CD14-positive monocyte (primary cell): ENCODE results near the gene SPRTN. TPM values are rescaled to one million over a fixed set of nuclear protein-coding genes. Genes with fewer than 3 reads are reported as not detected.

ENCODE experiments used
- DNase-seq, 3 donors: peaks; one replicate each; pipeline ENCODE4 v3.0.0-alpha.2; 2011 to 2022
- H2AFZ ChIP-seq: 2 replicates; pipeline ENCODE4 v1.6.0; 2012; ENCODE audit warnings: mild to moderate bottlenecking, low read depth, low read length, inconsistent platforms; ENCODE audit not compliant: insufficient read depth, poor library complexity, severe bottlenecking
- H3K27ac ChIP-seq, 2 donors: 1 replicate in 1 of 2; 2 replicates in 1 of 2; pipeline ENCODE4 v1.5.1; 2012 to 2013; ENCODE audit warnings: low read length in 2 of 2, control low read depth in 1 of 2, inconsistent platforms in 1 of 2, low read depth in 1 of 2, mild to moderate bottlenecking in 1 of 2
- H3K27me3 ChIP-seq, 2 donors: one replicate each; pipeline versions ENCODE4 v1.6.0 to v1.6.1; 2011 to 2013; ENCODE audit warnings: low read length in 2 of 2; ENCODE audit not compliant: control insufficient read depth in 2 of 2, insufficient read depth in 2 of 2
- H3K36me3 ChIP-seq, 2 donors: replicated peaks in 1 of 2; 1 replicate in 1 of 2; 2 replicates in 1 of 2; pipeline versions ENCODE4 v1.5.1 to v1.6.1; 2012 to 2013; ENCODE audit warnings: low read length in 2 of 2, control low read depth in 1 of 2, inconsistent platforms in 1 of 2, mild to moderate bottlenecking in 1 of 2; ENCODE audit not compliant: insufficient read depth in 2 of 2, control insufficient read depth in 1 of 2
- H3K4me1 ChIP-seq, 2 donors: 1 replicate in 1 of 2; 2 replicates in 1 of 2; pipeline versions ENCODE4 v1.5.1 to v1.6.1; 2012 to 2013; ENCODE audit warnings: low read length in 2 of 2, control low read depth in 1 of 2, inconsistent platforms in 1 of 2, mild to moderate bottlenecking in 1 of 2, moderate library complexity in 1 of 2; ENCODE audit not compliant: insufficient read depth in 2 of 2, control insufficient read depth in 1 of 2
- H3K4me2 ChIP-seq: replicated peaks from 2 replicates; pipeline ENCODE3; 2012; ENCODE audit warnings: low read length, moderate library complexity, mild to moderate bottlenecking; ENCODE audit not compliant: poor library complexity, severe bottlenecking; ENCODE audit errors: extremely low read depth
- H3K4me3 ChIP-seq, 3 experiments: fragments of 200-600 bp in 1 of 3; sonication (generic) in 1 of 3; replicated peaks in 1 of 3; 1 replicate in 2 of 3; 2 replicates in 1 of 3; pipeline ENCODE4 v1.5.1; 2011 to 2013; ENCODE audit warnings: low read length in 3 of 3, mild to moderate bottlenecking in 3 of 3, control low read depth in 2 of 3, low read depth in 2 of 3, inconsistent platforms in 1 of 3, moderate library complexity in 1 of 3
- H3K79me2 ChIP-seq: 2 replicates; pipeline ENCODE4 v1.6.0; 2012; ENCODE audit warnings: mild to moderate bottlenecking, control low read depth, inconsistent platforms, low read length, moderate library complexity; ENCODE audit not compliant: insufficient read depth
- H3K9ac ChIP-seq: 2 replicates; pipeline ENCODE4 v1.6.0; 2017; ENCODE audit warnings: low read length, mild to moderate bottlenecking; ENCODE audit not compliant: insufficient read depth, poor library complexity, severe bottlenecking
- H3K9me3 ChIP-seq, 2 donors: replicated peaks in 1 of 2; 1 replicate in 1 of 2; 2 replicates in 1 of 2; pipeline versions ENCODE4 v1.5.1 to v1.6.1; 2012 to 2013; ENCODE audit warnings: low read length in 2 of 2, control low read depth in 1 of 2; ENCODE audit not compliant: control insufficient read depth in 1 of 2, insufficient read depth in 1 of 2
- H4K20me1 ChIP-seq: 2 replicates; pipeline ENCODE4 v1.6.0; 2012; ENCODE audit warnings: mild to moderate bottlenecking, low read length, control low read depth, moderate library complexity; ENCODE audit not compliant: insufficient read depth
- H3K27ac Mint-ChIP-seq, 7 donors: one replicate each; pipeline ENCODE4 v1.8.0; 2020; ENCODE audit warnings: mild to moderate bottlenecking in 7 of 7, mixed read lengths in 7 of 7, moderate library complexity in 6 of 7, inconsistent platforms in 2 of 7
- H3K27me3 Mint-ChIP-seq, 3 donors: one replicate each; pipeline ENCODE4 v1.8.0; 2021 to 2022; ENCODE audit warnings: low read depth in 3 of 3, mild to moderate bottlenecking in 3 of 3, mixed read lengths in 3 of 3, moderate library complexity in 3 of 3, inconsistent platforms in 1 of 3
- H3K36me3 Mint-ChIP-seq, 2 donors: one replicate each; pipeline ENCODE4 v1.8.0; 2020; ENCODE audit warnings: mixed read lengths in 2 of 2, inconsistent platforms in 1 of 2, mild to moderate bottlenecking in 1 of 2
- H3K4me1 Mint-ChIP-seq: one replicate; pipeline ENCODE4 v1.8.0; 2020; ENCODE audit warnings: mild to moderate bottlenecking, mixed read lengths
- H3K4me3 Mint-ChIP-seq, 2 donors: one replicate each; pipeline ENCODE4 v1.8.0; 2020; ENCODE audit warnings: mild to moderate bottlenecking in 2 of 2, mixed read lengths in 2 of 2, moderate library complexity in 1 of 2
- H3K9me3 Mint-ChIP-seq, 7 donors: one replicate each; pipeline ENCODE4 v1.8.0; 2020 to 2022; ENCODE audit warnings: mixed read lengths in 7 of 7, mild to moderate bottlenecking in 6 of 7, moderate library complexity in 6 of 7, inconsistent platforms in 2 of 7
- CTCF ChIP-seq: fragments of 200-600 bp; IDR thresholded peaks from one replicate; pipeline ENCODE4 v1.8.0; 2022; ENCODE audit warnings: antibody characterized with exemption, mild to moderate bottlenecking
- WGBS: methylation state at CpG from one replicate; pipeline ENCODE4 v1.1.5; 2013; ENCODE audit warnings: missing lambda C conversion rate; ENCODE audit not compliant: insufficient coverage; 5-methylcytosine and 5-hydroxymethylcytosine counted together
- intact Hi-C, 2 donors: fragments of 100-400 bp; cut with micrococcal nuclease; formaldehyde crosslinking; loops; one replicate each; pipeline versions ENCODE4 v1.15.0 to v1.15.1; 2023
- polyA plus RNA-seq, 3 donors: library from polyadenylated mRNA; depleted of rRNA in 1 of 3; unstranded in 2 of 3; stranded (reverse) in 1 of 3; fragments of 300-500 nt in 2 of 3; fragments of >200 nt in 1 of 3; fragmentation: Illumina TruSeq in 2 of 3; gene quantifications; 1 replicate in 2 of 3; 2 replicates in 1 of 3; pipeline ENCODE4 v1.2.3, GENCODE V29; 2012 to 2021

SPRTN gene
- polyA plus RNA-seq, 3 donors = 4.5 to 9.1 (median 7.8) TPM

DNA sequence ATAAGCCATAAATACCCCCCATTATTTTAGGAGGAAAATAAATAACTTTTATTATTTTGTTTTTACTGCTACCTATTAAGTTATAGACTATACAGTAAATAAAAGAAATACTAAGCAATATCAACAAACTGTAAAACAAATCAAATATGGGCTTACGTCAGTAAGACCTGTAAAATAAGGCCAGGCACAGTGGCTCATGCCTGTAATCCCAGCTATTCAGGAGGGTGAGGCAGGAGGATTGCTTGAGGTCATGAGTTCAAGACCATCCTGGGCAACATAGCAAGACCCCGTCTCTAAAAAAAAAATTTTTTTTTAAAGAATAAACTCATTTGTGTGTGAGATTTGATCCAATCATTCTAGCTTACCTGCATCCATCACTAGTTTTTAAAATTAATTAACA, 66.2 kb downstream of the SPRTN start:
- Histone ChIP-seq H3K4me2 (no peak overlapping the region), H3K9me3 (no peaks in the 10 kb centered on the region), H4K20me1 (peaks cover 100% of the 10 kb centered on the region), H3K9ac (no peak overlapping the region), H3K79me2 (peaks cover 95% of the 10 kb centered on the region), H3K4me3 (no peak overlapping the region), H3K36me3 (peaks cover 5 to 20% of the 10 kb centered on the region in 2 donors), H2AFZ (no peak overlapping the region), H3K27ac (no peak overlapping the region), H3K4me1 (peaks cover 0 to 3% of the 10 kb centered on the region in 2 donors), H3K27me3 (no peaks in the 10 kb centered on the region)
- WGBS = no CpG with 5 or more reads among the region's 2 CpGs
- intact Hi-C loops = no loop called here
- H3K36me3 Mint-ChIP-seq = peaks cover 6 to 23% of the 10 kb centered on the region in 2 donors
- peak overlapping the region in 1 of 7 donors; percentile 41 for H3K27ac Mint-ChIP-seq
- H3K4me1 Mint-ChIP-seq = peaks cover 2% of the 10 kb centered on the region
- H3K9me3 Mint-ChIP-seq = peaks cover 0 to 2% (median 0%) of the 10 kb centered on the region in 7 donors
- no peaks in the 10 kb centered on the region for H3K27me3 Mint-ChIP-seq
- no peak for TF ChIP-seq CTCF
- no peak overlapping the region for H3K4me3 Mint-ChIP-seq
- DNase-seq = no peak

Other genes with a start within 250 kb of the SPRTN start
- gene TRIM67, start 176.2 kb upstream of the SPRTN start, polyA plus RNA-seq = not detected
- 10 to 100 TPM; 20.8 to 40.3 (median 34.8) TPM for gene GNPAT, start 97.1 kb upstream of the SPRTN start, polyA plus RNA-seq
- 1 to 10 TPM; 2.8 to 7.8 (median 3.1) TPM for gene EXOC8, start 441 bp upstream of the SPRTN start, polyA plus RNA-seq
- 10 to 100 TPM; 12.9 to 27.7 (median 23.1) TPM for gene EGLN1, start 84.0 kb downstream of the SPRTN start, polyA plus RNA-seq
- 10 to 100 TPM; 15.6 to 86.9 (median 82.0) TPM for gene TSNAX, start 190.4 kb downstream of the SPRTN start, polyA plus RNA-seq